Colonic mucosa (tissue), 4 donors: ENCODE data around the gene PFN3. TPM values are rescaled to one million over a fixed set of nuclear protein-coding genes. Genes with fewer than 3 reads are reported as not detected.

ENCODE experiments used
- DNase-seq: peaks from one replicate; pipeline ENCODE4 v3.0.0-alpha.2; 2020
- H3K27ac ChIP-seq: fragments of 200-600 bp; one replicate; pipeline ENCODE4 v1.8.0; 2021
- H3K27me3 ChIP-seq: fragments of 200-600 bp; one replicate; pipeline ENCODE4 v1.8.0; 2021
- H3K36me3 ChIP-seq: fragments of 200-600 bp; one replicate; pipeline ENCODE4 v1.8.0; 2021
- H3K4me1 ChIP-seq: fragments of 200-600 bp; one replicate; pipeline ENCODE4 v1.8.0; 2021; ENCODE audit warnings: mild to moderate bottlenecking
- H3K4me3 ChIP-seq: fragments of 200-600 bp; one replicate; pipeline ENCODE4 v1.8.0; 2021
- H3K9ac ChIP-seq, 2 donors: one replicate each; pipeline ENCODE4 v1.7.0; 2013; ENCODE audit warnings: control low read depth in 2 of 2, low read depth in 2 of 2, low read length in 2 of 2
- H3K9me3 ChIP-seq: fragments of 200-600 bp; one replicate; pipeline ENCODE4 v1.8.0; 2021
- CTCF ChIP-seq: fragments of 200-600 bp; IDR thresholded peaks from one replicate; pipeline ENCODE4 v1.8.0; 2022; ENCODE audit warnings: antibody characterized with exemption, mild to moderate bottlenecking
- intact Hi-C: fragments of 100-400 bp; cut with DNase I; formaldehyde crosslinking; loops from one replicate; pipeline ENCODE4 v1.14.1; 2022
- total RNA-seq, 2 donors: library from RNA; stranded (reverse); fragmentation: NEBNext Ultra II Directional in 1 of 2; extraction: Animal tissue kit (Norgen Biotek cat#: 25700) in 1 of 2; gene quantifications; one replicate each; pipeline ENCODE4 v1.2.1, GENCODE V29; 2021
- donor health status: healthy.
- donor health status: DM: no; HTN: no; CAD: no.
- donor health status: DM: no; HTN: no; CAD: no.

PFN3 gene
- total RNA-seq, 2 donors from 2014 or later = not detected

GRCh38 chr5:177396807-177397206 is 3.7 kb downstream of the PFN3 start:
- H3K4me3 ChIP-seq = no peak overlapping the region
- intact Hi-C loops = no loop called here
- H3K27me3 ChIP-seq = peaks cover 10% of the 10 kb centered on the region

GRCh38 chr5:177396078-177396477 is 4.4 kb downstream of the PFN3 start:
- H3K27me3 ChIP-seq = peaks cover 6% of the 10 kb centered on the region
- H3K36me3 ChIP-seq = no peaks in the 10 kb centered on the region
- intact Hi-C loops = no loop called here
- no peak overlapping the region for H3K27ac ChIP-seq
- no peak for DNase-seq
- peaks cover 5% of the 10 kb centered on the region for H3K4me1 ChIP-seq
- H3K9ac ChIP-seq = no peak overlapping the region
- H3K4me3 ChIP-seq = no peak overlapping the region
- no peak for TF ChIP-seq CTCF
- H3K9me3 ChIP-seq = no peaks in the 10 kb centered on the region

More at GRCh38 chr5:177396807-177397206, 3.7 kb downstream of the PFN3 start:
- no peaks in the 10 kb centered on the region for H3K36me3 ChIP-seq
- H3K9me3 ChIP-seq = no peaks in the 10 kb centered on the region
- peaks cover 5% of the 10 kb centered on the region for H3K4me1 ChIP-seq
- no peak overlapping the region for H3K9ac ChIP-seq
- H3K27ac ChIP-seq = no peak overlapping the region
- no peak for TF ChIP-seq CTCF
- no peak for DNase-seq

- no peaks in the 10 kb centered on the region for H3K27me3 ChIP-seq
- H3K9ac ChIP-seq = no peak overlapping the region
- peaks cover 9% of the 10 kb centered on the region for H3K4me1 ChIP-seq
- TF ChIP-seq CTCF = no peak
- H3K27ac ChIP-seq = no peak overlapping the region
- intact Hi-C loops = no loop called here
- DNase-seq = no peak
- no peaks in the 10 kb centered on the region for H3K36me3 ChIP-seq
- no peak overlapping the region for H3K4me3 ChIP-seq
- H3K9me3 ChIP-seq = no peaks in the 10 kb centered on the region
These were observed 6.5 kb downstream of the PFN3 start for GRCh38 chr5:177393990-177394389.

GRCh38 chr5:177393206-177393765 is 7.2 kb downstream of the PFN3 start:
- no peak for DNase-seq
- Histone ChIP-seq H3K9ac (no peak overlapping the region), H3K27ac (no peak overlapping the region), H3K4me1 (peaks cover 9% of the 10 kb centered on the region), H3K27me3 (no peaks in the 10 kb centered on the region), H3K36me3 (no peaks in the 10 kb centered on the region), H3K9me3 (no peaks in the 10 kb centered on the region), H3K4me3 (no peak overlapping the region)
- no peak for TF ChIP-seq CTCF
- intact Hi-C loops = no loop called here

GRCh38 chr5:177392765-177393164 is 7.7 kb downstream of the PFN3 start:
- Histone ChIP-seq H3K36me3 (no peaks in the 10 kb centered on the region), H3K27ac (no peak overlapping the region), H3K9ac (no peak overlapping the region), H3K27me3 (no peaks in the 10 kb centered on the region), H3K4me1 (peaks cover 9% of the 10 kb centered on the region), H3K4me3 (no peak overlapping the region), H3K9me3 (no peaks in the 10 kb centered on the region)
- DNase-seq = no peak
- no peak for TF ChIP-seq CTCF
- intact Hi-C loops = no loop called here
